ENCODE data around the gene CCND2. TPM values are rescaled to one million over a fixed set of nuclear protein-coding genes. Genes with fewer than 3 reads are reported as not detected.

The CCND2 gene
- total RNA-seq, 1 experiment from 2014 or later, result 0.09 TPM

GRCh38 chr12:4308334-4308950 is 34.9 kb downstream of the CCND2 start:
- Histone ChIP-seq H3K79me2 (ENCODE audit: low read depth) (no peaks in the 10 kb centered on the region), H3K27me3 (ENCODE audit: insufficient read depth, low read depth) (peaks cover 38% of the 10 kb centered on the region), H3K4me2 (peak overlapping the region; percentile 65), H3K4me3 (0 out of 2 replicates have a peak overlapping the region, but pooled peaks have one; percentile 23), H3F3A (ENCODE audit: insufficient read depth, low read depth) (no peaks in the 10 kb centered on the region), H3K36me3 (ENCODE audit: low read depth) (no peaks in the 10 kb centered on the region), H3K27ac (no peak overlapping the region), H3K4me1 (replicated peaks; ENCODE audit: insufficient read depth) (peaks cover 10% of the 10 kb centered on the region; the same call in 1 of the 2 replicates), H3K9me2 (ENCODE audit: insufficient read depth) (no peaks in the 10 kb centered on the region), H3K9me3 (ENCODE audit: insufficient read depth, low read depth) (no peaks in the 10 kb centered on the region), H4K20me1 (ENCODE audit: insufficient read depth) (no peaks in the 10 kb centered on the region), H2AFZ (no peak overlapping the region; the same call in 1 of the 2 replicates)
- ChIA-PET CTCF (interaction anchor here (0.7 to 0.8 kb wide), 2 partner anchors 12 to 219 kb away, joined by 3 to 7 read pairs; no protein-coding TSS in a partner anchor), POLR2A (ENCODE audit: unreplicated experiment) (no interaction called here)
- DNase-seq, result peak; percentile 44 to 67
- intact Hi-C loops (cut with micrococcal nuclease; ENCODE audit: unreplicated experiment), result loop anchor here (1.0 to 5.0 kb wide), 5 partner anchors 12 to 694 kb away; no protein-coding TSS in a partner anchor
- BruUV-seq (replicated peaks), result TSS peak; percentile 78
- TF ChIP-seq CTCF (conservative IDR thresholded peaks at IDR 0.05) (no peak), EZH2 (IDR thresholded peaks at IDR 0.05; ENCODE audit: low read depth) (no peak)

GRCh38 chr12:4311776-4312175 is 38.2 kb downstream of the CCND2 start:
- H3K9me3 ChIP-seq (ENCODE audit: insufficient read depth, low read depth), result no peaks in the 10 kb centered on the region
- DNase-seq, result no peak
- no peak overlapping the region for H3K4me3 ChIP-seq
- CTCF ChIA-PET, result no interaction called here
- no peak overlapping the region for H3K4me2 ChIP-seq
- POLR2A ChIA-PET (ENCODE audit: unreplicated experiment), result no interaction called here
- TF ChIP-seq EZH2 (IDR thresholded peaks at IDR 0.05; ENCODE audit: low read depth) (no peak), CTCF (conservative IDR thresholded peaks at IDR 0.05) (no peak)
- intact Hi-C loops (cut with micrococcal nuclease; ENCODE audit: unreplicated experiment), result no loop called here
- H3K36me3 ChIP-seq (ENCODE audit: low read depth), result no peaks in the 10 kb centered on the region
- BruUV-seq (replicated peaks), result no TSS peak
- no peaks in the 10 kb centered on the region for H3K79me2 ChIP-seq (ENCODE audit: low read depth)
- H3K4me1 ChIP-seq (replicated peaks; ENCODE audit: insufficient read depth), result peaks cover 10% of the 10 kb centered on the region; the same call in 1 of the 2 replicates
- H4K20me1 ChIP-seq (ENCODE audit: insufficient read depth), result no peaks in the 10 kb centered on the region
- no peak overlapping the region for H3K27ac ChIP-seq
- no peaks in the 10 kb centered on the region for H3F3A ChIP-seq (ENCODE audit: insufficient read depth, low read depth)
- H3K27me3 ChIP-seq (ENCODE audit: insufficient read depth, low read depth), result peaks cover 18% of the 10 kb centered on the region
- H3K9me2 ChIP-seq (ENCODE audit: insufficient read depth), result no peaks in the 10 kb centered on the region
- no peak overlapping the region for H2AFZ ChIP-seq

- intact Hi-C loops (cut with micrococcal nuclease; ENCODE audit: unreplicated experiment), result no loop called here
- H3F3A ChIP-seq (ENCODE audit: insufficient read depth, low read depth), result no peaks in the 10 kb centered on the region
- H3K9me2 ChIP-seq (ENCODE audit: insufficient read depth), result no peaks in the 10 kb centered on the region
- H3K36me3 ChIP-seq (ENCODE audit: low read depth), result no peaks in the 10 kb centered on the region
- no peak overlapping the region for H3K4me3 ChIP-seq
- ChIA-PET CTCF (interaction anchor here (0.9 kb wide), 1 partner anchor 35 kb away, joined by 3 read pairs; no protein-coding TSS in a partner anchor), POLR2A (ENCODE audit: unreplicated experiment) (no interaction called here)
- no peak overlapping the region for H3K4me2 ChIP-seq
- no peaks in the 10 kb centered on the region for H3K9me3 ChIP-seq (ENCODE audit: insufficient read depth, low read depth)
- no peaks in the 10 kb centered on the region for H4K20me1 ChIP-seq (ENCODE audit: insufficient read depth)
- H2AFZ ChIP-seq, result no peak overlapping the region
- H3K4me1 ChIP-seq (replicated peaks; ENCODE audit: insufficient read depth), result peaks cover 10% of the 10 kb centered on the region; the same call in 1 of the 2 replicates
- no peaks in the 10 kb centered on the region for H3K79me2 ChIP-seq (ENCODE audit: low read depth)
- BruUV-seq (replicated peaks), result no TSS peak
- DNase-seq, result no peak
- TF ChIP-seq EZH2 (IDR thresholded peaks at IDR 0.05; ENCODE audit: low read depth) (no peak), CTCF (conservative IDR thresholded peaks at IDR 0.05) (no peak)
- H3K27me3 ChIP-seq (ENCODE audit: insufficient read depth, low read depth), result peaks cover 14% of the 10 kb centered on the region
- H3K27ac ChIP-seq, result no peak overlapping the region
Observed at GRCh38 chr12:4312251-4312650, 38.7 kb downstream of the CCND2 start.
